CD14-positive monocyte (primary cell): ENCODE data around the gene RPS6KA3. TPM values are rescaled to one million over a fixed set of nuclear protein-coding genes. Genes with fewer than 3 reads are reported as not detected.

Experiments
- DNase-seq, 3 donors: peaks; one replicate each; pipeline ENCODE4 v3.0.0-alpha.2; 2011 to 2022
- H2AFZ ChIP-seq: 2 replicates; pipeline ENCODE4 v1.6.0; 2012; ENCODE audit warnings: mild to moderate bottlenecking, low read depth, low read length, inconsistent platforms; ENCODE audit not compliant: insufficient read depth, poor library complexity, severe bottlenecking
- H3K27ac ChIP-seq, 2 donors: 1 replicate in 1 of 2; 2 replicates in 1 of 2; pipeline ENCODE4 v1.5.1; 2012 to 2013; ENCODE audit warnings: low read length in 2 of 2, control low read depth in 1 of 2, inconsistent platforms in 1 of 2, low read depth in 1 of 2, mild to moderate bottlenecking in 1 of 2
- H3K27me3 ChIP-seq, 2 donors: one replicate each; pipeline versions ENCODE4 v1.6.0 to v1.6.1; 2011 to 2013; ENCODE audit warnings: low read length in 2 of 2; ENCODE audit not compliant: control insufficient read depth in 2 of 2, insufficient read depth in 2 of 2
- H3K36me3 ChIP-seq, 2 donors: replicated peaks in 1 of 2; 1 replicate in 1 of 2; 2 replicates in 1 of 2; pipeline versions ENCODE4 v1.5.1 to v1.6.1; 2012 to 2013; ENCODE audit warnings: low read length in 2 of 2, control low read depth in 1 of 2, inconsistent platforms in 1 of 2, mild to moderate bottlenecking in 1 of 2; ENCODE audit not compliant: insufficient read depth in 2 of 2, control insufficient read depth in 1 of 2
- H3K4me1 ChIP-seq, 2 donors: 1 replicate in 1 of 2; 2 replicates in 1 of 2; pipeline versions ENCODE4 v1.5.1 to v1.6.1; 2012 to 2013; ENCODE audit warnings: low read length in 2 of 2, control low read depth in 1 of 2, inconsistent platforms in 1 of 2, mild to moderate bottlenecking in 1 of 2, moderate library complexity in 1 of 2; ENCODE audit not compliant: insufficient read depth in 2 of 2, control insufficient read depth in 1 of 2
- H3K4me2 ChIP-seq: replicated peaks from 2 replicates; pipeline ENCODE3; 2012; ENCODE audit warnings: low read length, moderate library complexity, mild to moderate bottlenecking; ENCODE audit not compliant: poor library complexity, severe bottlenecking; ENCODE audit errors: extremely low read depth
- H3K4me3 ChIP-seq, 3 experiments: fragments of 200-600 bp in 1 of 3; sonication (generic) in 1 of 3; replicated peaks in 1 of 3; 1 replicate in 2 of 3; 2 replicates in 1 of 3; pipeline ENCODE4 v1.5.1; 2011 to 2013; ENCODE audit warnings: low read length in 3 of 3, mild to moderate bottlenecking in 3 of 3, control low read depth in 2 of 3, low read depth in 2 of 3, inconsistent platforms in 1 of 3, moderate library complexity in 1 of 3
- H3K79me2 ChIP-seq: 2 replicates; pipeline ENCODE4 v1.6.0; 2012; ENCODE audit warnings: mild to moderate bottlenecking, control low read depth, inconsistent platforms, low read length, moderate library complexity; ENCODE audit not compliant: insufficient read depth
- H3K9ac ChIP-seq: 2 replicates; pipeline ENCODE4 v1.6.0; 2017; ENCODE audit warnings: low read length, mild to moderate bottlenecking; ENCODE audit not compliant: insufficient read depth, poor library complexity, severe bottlenecking
- H3K9me3 ChIP-seq, 2 donors: replicated peaks in 1 of 2; 1 replicate in 1 of 2; 2 replicates in 1 of 2; pipeline versions ENCODE4 v1.5.1 to v1.6.1; 2012 to 2013; ENCODE audit warnings: low read length in 2 of 2, control low read depth in 1 of 2; ENCODE audit not compliant: control insufficient read depth in 1 of 2, insufficient read depth in 1 of 2
- H4K20me1 ChIP-seq: 2 replicates; pipeline ENCODE4 v1.6.0; 2012; ENCODE audit warnings: mild to moderate bottlenecking, low read length, control low read depth, moderate library complexity; ENCODE audit not compliant: insufficient read depth
- H3K27ac Mint-ChIP-seq, 7 donors: one replicate each; pipeline ENCODE4 v1.8.0; 2020; ENCODE audit warnings: mild to moderate bottlenecking in 7 of 7, mixed read lengths in 7 of 7, moderate library complexity in 6 of 7, inconsistent platforms in 2 of 7
- H3K27me3 Mint-ChIP-seq, 3 donors: one replicate each; pipeline ENCODE4 v1.8.0; 2021 to 2022; ENCODE audit warnings: low read depth in 3 of 3, mild to moderate bottlenecking in 3 of 3, mixed read lengths in 3 of 3, moderate library complexity in 3 of 3, inconsistent platforms in 1 of 3
- H3K36me3 Mint-ChIP-seq, 2 donors: one replicate each; pipeline ENCODE4 v1.8.0; 2020; ENCODE audit warnings: mixed read lengths in 2 of 2, inconsistent platforms in 1 of 2, mild to moderate bottlenecking in 1 of 2
- H3K4me1 Mint-ChIP-seq: one replicate; pipeline ENCODE4 v1.8.0; 2020; ENCODE audit warnings: mild to moderate bottlenecking, mixed read lengths
- H3K4me3 Mint-ChIP-seq, 2 donors: one replicate each; pipeline ENCODE4 v1.8.0; 2020; ENCODE audit warnings: mild to moderate bottlenecking in 2 of 2, mixed read lengths in 2 of 2, moderate library complexity in 1 of 2
- H3K9me3 Mint-ChIP-seq, 7 donors: one replicate each; pipeline ENCODE4 v1.8.0; 2020 to 2022; ENCODE audit warnings: mixed read lengths in 7 of 7, mild to moderate bottlenecking in 6 of 7, moderate library complexity in 6 of 7, inconsistent platforms in 2 of 7
- WGBS: methylation state at CpG from one replicate; pipeline ENCODE4 v1.1.5; 2013; ENCODE audit warnings: missing lambda C conversion rate; ENCODE audit not compliant: insufficient coverage; 5-methylcytosine and 5-hydroxymethylcytosine counted together
- intact Hi-C, 2 donors: fragments of 100-400 bp; cut with micrococcal nuclease; formaldehyde crosslinking; loops; one replicate each; pipeline versions ENCODE4 v1.15.0 to v1.15.1; 2023
- polyA plus RNA-seq, 3 donors: library from polyadenylated mRNA; depleted of rRNA in 1 of 3; unstranded in 2 of 3; stranded (reverse) in 1 of 3; fragments of 300-500 nt in 2 of 3; fragments of >200 nt in 1 of 3; fragmentation: Illumina TruSeq in 2 of 3; gene quantifications; 1 replicate in 2 of 3; 2 replicates in 1 of 3; pipeline ENCODE4 v1.2.3, GENCODE V29; 2012 to 2021
- TF ChIP-seq, protein P1 (sequence below): fragments of 200-600 bp; IDR thresholded peaks from one replicate; pipeline ENCODE4 v1.8.0; 2022; ENCODE audit warnings: antibody characterized with exemption, mild to moderate bottlenecking

Gene RPS6KA3
- polyA plus RNA-seq, 3 donors, result 14.6 to 28.2 (median 21.6) TPM

- Mint-ChIP-seq H3K4me3 (no peak overlapping the region), H3K4me1 (peaks cover 7% of the 10 kb centered on the region), H3K27ac (peak overlapping the region in 3 of 7 donors; percentile 50 to 69 (median 62)), H3K9me3 (peaks cover 0 to 4% (median 0%) of the 10 kb centered on the region in 7 donors), H3K27me3 (peaks cover 0 to 27% (median 0%) of the 10 kb centered on the region in 3 donors), H3K36me3 (peaks cover 21 to 28% of the 10 kb centered on the region in 2 donors)
- H3K27ac ChIP-seq, result no peak overlapping the region
- no peak for DNase-seq
- TF ChIP-seq, protein P1, sequence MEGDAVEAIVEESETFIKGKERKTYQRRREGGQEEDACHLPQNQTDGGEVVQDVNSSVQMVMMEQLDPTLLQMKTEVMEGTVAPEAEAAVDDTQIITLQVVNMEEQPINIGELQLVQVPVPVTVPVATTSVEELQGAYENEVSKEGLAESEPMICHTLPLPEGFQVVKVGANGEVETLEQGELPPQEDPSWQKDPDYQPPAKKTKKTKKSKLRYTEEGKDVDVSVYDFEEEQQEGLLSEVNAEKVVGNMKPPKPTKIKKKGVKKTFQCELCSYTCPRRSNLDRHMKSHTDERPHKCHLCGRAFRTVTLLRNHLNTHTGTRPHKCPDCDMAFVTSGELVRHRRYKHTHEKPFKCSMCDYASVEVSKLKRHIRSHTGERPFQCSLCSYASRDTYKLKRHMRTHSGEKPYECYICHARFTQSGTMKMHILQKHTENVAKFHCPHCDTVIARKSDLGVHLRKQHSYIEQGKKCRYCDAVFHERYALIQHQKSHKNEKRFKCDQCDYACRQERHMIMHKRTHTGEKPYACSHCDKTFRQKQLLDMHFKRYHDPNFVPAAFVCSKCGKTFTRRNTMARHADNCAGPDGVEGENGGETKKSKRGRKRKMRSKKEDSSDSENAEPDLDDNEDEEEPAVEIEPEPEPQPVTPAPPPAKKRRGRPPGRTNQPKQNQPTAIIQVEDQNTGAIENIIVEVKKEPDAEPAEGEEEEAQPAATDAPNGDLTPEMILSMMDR, result no peak
- peaks cover 89% of the 10 kb centered on the region for H4K20me1 ChIP-seq
- H3K27me3 ChIP-seq, result peaks cover 0 to 16% of the 10 kb centered on the region in 2 donors
- H2AFZ ChIP-seq, result no peak overlapping the region
- no peak overlapping the region for H3K4me2 ChIP-seq
- H3K79me2 ChIP-seq, result peaks cover 66% of the 10 kb centered on the region
- peaks cover 0 to 5% of the 10 kb centered on the region in 2 donors for H3K4me1 ChIP-seq
- H3K36me3 ChIP-seq, result peaks cover 10 to 21% of the 10 kb centered on the region in 2 donors
- H3K9ac ChIP-seq, result no peak overlapping the region
- intact Hi-C loops, result no loop called here
- no peaks in the 10 kb centered on the region for H3K9me3 ChIP-seq
- H3K4me3 ChIP-seq, result no peak overlapping the region
- 100% methylated on average over 1 of the region's 6 CpGs for WGBS
These were observed 54.1 kb downstream of the RPS6KA3 start for GRCh38 chrX:20212486-20213089.

GRCh38 chrX:20211261-20211786, 55.4 kb downstream of the RPS6KA3 start:
- peaks cover 0 to 17% of the 10 kb centered on the region in 2 donors for H3K27me3 ChIP-seq
- H3K36me3 ChIP-seq, result peaks cover 18 to 34% of the 10 kb centered on the region in 2 donors
- no peak overlapping the region for H3K9ac ChIP-seq
- DNase-seq, result no peak
- no peaks in the 10 kb centered on the region for H3K4me1 ChIP-seq
- no peak overlapping the region for H3K4me2 ChIP-seq
- H2AFZ ChIP-seq, result no peak overlapping the region
- peaks cover 0 to 4% (median 0%) of the 10 kb centered on the region in 7 donors for H3K9me3 Mint-ChIP-seq
- H3K27ac Mint-ChIP-seq, result no peak overlapping the region
- WGBS, result no CpG with 5 or more reads among the region's 4 CpGs
- no peak overlapping the region for H3K4me3 ChIP-seq
- H3K4me3 Mint-ChIP-seq, result no peak overlapping the region
- H3K4me1 Mint-ChIP-seq, result peaks cover 4% of the 10 kb centered on the region
- H3K79me2 ChIP-seq, result peaks cover 61% of the 10 kb centered on the region
- H4K20me1 ChIP-seq, result peaks cover 88% of the 10 kb centered on the region
- H3K36me3 Mint-ChIP-seq, result peaks cover 34 to 40% of the 10 kb centered on the region in 2 donors
- intact Hi-C loops, result no loop called here
- H3K27me3 Mint-ChIP-seq, result peaks cover 0 to 33% (median 0%) of the 10 kb centered on the region in 3 donors
- TF ChIP-seq, protein P1, result no peak
- H3K27ac ChIP-seq, result no peak overlapping the region
- H3K9me3 ChIP-seq, result no peaks in the 10 kb centered on the region
